Astrocyte (in vitro differentiated cells and primary cell): ENCODE data around the gene WDR35. TPM values are rescaled to one million over a fixed set of nuclear protein-coding genes. Genes with fewer than 3 reads are reported as not detected.

ENCODE experiments used
- DNase-seq: peaks from one replicate; pipeline ENCODE4 v3.0.0-alpha.2; 2010; ENCODE audit warnings: low read depth
- FAIRE-seq: peaks from 2 replicates; lab custom pipeline; 2011; peaks lifted over from hg19 to GRCh38; lab: Jason Lieb, UNC
- H2AFZ ChIP-seq: 2 replicates; pipeline ENCODE4 v1.6.0; 2012; ENCODE audit warnings: low read depth, low read length, inconsistent platforms
- H3K27ac ChIP-seq: 2 replicates; pipeline ENCODE4 v1.5.1; 2011; ENCODE audit warnings: low read depth, low read length, inconsistent platforms
- H3K27me3 ChIP-seq: 2 replicates; pipeline ENCODE4 v1.6.0; 2011; ENCODE audit warnings: low read length, inconsistent platforms; ENCODE audit not compliant: insufficient read depth
- H3K36me3 ChIP-seq: 2 replicates; pipeline ENCODE4 v1.5.1; 2011; ENCODE audit warnings: low read length, inconsistent platforms; ENCODE audit not compliant: insufficient read depth
- H3K4me1 ChIP-seq: 2 replicates; pipeline ENCODE4 v1.5.1; 2011; ENCODE audit warnings: low read length, inconsistent platforms; ENCODE audit not compliant: insufficient read depth
- H3K4me2 ChIP-seq: 2 replicates; pipeline ENCODE4 v1.6.0; 2012; ENCODE audit warnings: low read length, inconsistent platforms
- H3K4me3 ChIP-seq: 2 replicates; pipeline ENCODE4 v1.5.1; 2011; ENCODE audit warnings: low read depth, mild to moderate bottlenecking, low read length, inconsistent platforms; ENCODE audit not compliant: insufficient read depth
- H3K79me2 ChIP-seq: 2 replicates; pipeline ENCODE4 v1.6.0; 2012; ENCODE audit warnings: mild to moderate bottlenecking, low read length, inconsistent platforms; ENCODE audit not compliant: insufficient read depth
- H3K9ac ChIP-seq: 2 replicates; pipeline ENCODE4 v1.6.0; 2012; ENCODE audit warnings: mild to moderate bottlenecking, low read length, inconsistent platforms
- H3K9me3 ChIP-seq: 2 replicates; pipeline ENCODE4 v1.5.1; 2012; ENCODE audit warnings: low read depth, mild to moderate bottlenecking, low read length, inconsistent platforms; ENCODE audit not compliant: insufficient read depth
- H4K20me1 ChIP-seq: 2 replicates; pipeline ENCODE4 v1.6.0; 2012; ENCODE audit warnings: low read length, inconsistent platforms; ENCODE audit not compliant: insufficient read depth
- H3K27ac Mint-ChIP-seq: one replicate; pipeline ENCODE4 v1.8.0; 2021; ENCODE audit warnings: mild to moderate bottlenecking, mixed read lengths; ENCODE audit not compliant: unreplicated experiment
- H3K27me3 Mint-ChIP-seq: one replicate; pipeline ENCODE4 v1.8.0; 2021; ENCODE audit warnings: low read depth, mixed read lengths; ENCODE audit not compliant: unreplicated experiment
- H3K36me3 Mint-ChIP-seq: one replicate; pipeline ENCODE4 v1.8.0; 2021; ENCODE audit warnings: low read depth, mixed read lengths; ENCODE audit not compliant: unreplicated experiment
- H3K4me1 Mint-ChIP-seq: one replicate; pipeline ENCODE4 v1.8.0; 2021; ENCODE audit warnings: low read depth, mixed read lengths; ENCODE audit not compliant: unreplicated experiment
- H3K4me3 Mint-ChIP-seq: one replicate; pipeline ENCODE4 v1.8.0; 2021; ENCODE audit warnings: mild to moderate bottlenecking, moderate library complexity, mixed read lengths; ENCODE audit not compliant: unreplicated experiment
- H3K9me3 Mint-ChIP-seq: one replicate; pipeline ENCODE4 v1.8.0; 2021; ENCODE audit warnings: mild to moderate bottlenecking, mixed read lengths; ENCODE audit not compliant: unreplicated experiment
- CTCF ChIP-seq: IDR thresholded peaks from 2 replicates; pipeline ENCODE4 v1.5.1; 2011; ENCODE audit warnings: low read depth, mild to moderate bottlenecking, inconsistent platforms, low read length, moderate library complexity; ENCODE audit not compliant: insufficient read depth
- EZH2 ChIP-seq: IDR thresholded peaks from 2 replicates; pipeline ENCODE4 v1.6.1; 2012; ENCODE audit warnings: mild to moderate bottlenecking, low read length, inconsistent platforms; ENCODE audit not compliant: insufficient read depth
- total RNA-seq: library from RNA; stranded (reverse); gene quantifications from 2 replicates; pipeline ENCODE4 v1.2.1, GENCODE V29; 2021

The WDR35 gene
- total RNA-seq, 1 donor from 2014 or later = 9.6 TPM

GRCh38 chr2:19943189-19943588 is 46.7 kb downstream of the WDR35 start:
- H3K27ac Mint-ChIP-seq = no peak overlapping the region
- Histone ChIP-seq H3K4me3 (no peak overlapping the region), H4K20me1 (no peaks in the 10 kb centered on the region), H3K36me3 (peaks cover 5% of the 10 kb centered on the region), H3K27me3 (no peaks in the 10 kb centered on the region), H3K9ac (no peak overlapping the region), H3K79me2 (no peaks in the 10 kb centered on the region), H2AFZ (no peak overlapping the region), H3K9me3 (no peaks in the 10 kb centered on the region), H3K4me1 (no peaks in the 10 kb centered on the region), H3K27ac (no peak overlapping the region), H3K4me2 (no peak overlapping the region)
- no peaks in the 10 kb centered on the region for H3K4me1 Mint-ChIP-seq
- DNase-seq (no peak), FAIRE-seq (no peak)
- no peaks in the 10 kb centered on the region for H3K27me3 Mint-ChIP-seq
- no peaks in the 10 kb centered on the region for H3K9me3 Mint-ChIP-seq
- TF ChIP-seq EZH2 = no peak
- TF ChIP-seq CTCF = no peak
- H3K36me3 Mint-ChIP-seq = peaks cover 1% of the 10 kb centered on the region
- H3K4me3 Mint-ChIP-seq = no peak overlapping the region

DNA sequence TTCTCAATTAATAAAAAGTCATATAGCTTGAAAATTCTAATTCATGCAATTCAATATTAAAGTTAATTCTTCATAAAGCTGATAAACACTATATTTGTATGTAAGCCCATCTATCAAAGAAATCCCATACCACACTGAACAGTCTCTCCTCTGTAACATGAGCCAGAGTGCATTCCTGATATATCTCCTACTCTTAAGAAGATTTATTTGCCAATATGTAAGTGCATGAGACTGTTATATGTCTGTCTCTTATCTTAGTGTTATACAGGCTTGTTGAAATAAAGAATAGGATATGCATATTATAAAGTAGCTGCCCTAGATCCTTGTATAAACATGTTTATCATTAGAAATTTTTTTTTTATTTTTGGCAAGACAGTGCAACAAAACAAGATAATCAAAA is 47.7 kb downstream of the WDR35 start:
- no peak overlapping the region for H3K4me3 Mint-ChIP-seq
- H3K9me3 ChIP-seq = no peaks in the 10 kb centered on the region
- H3K79me2 ChIP-seq = no peaks in the 10 kb centered on the region
- H3K4me2 ChIP-seq = no peak overlapping the region
- H3K4me3 ChIP-seq = no peak overlapping the region
- H3K9me3 Mint-ChIP-seq = no peaks in the 10 kb centered on the region
- DNase-seq (no peak), FAIRE-seq (no peak)
- no peak for TF ChIP-seq CTCF
- no peak for TF ChIP-seq EZH2
- H3K9ac ChIP-seq = no peak overlapping the region
- H3K27ac Mint-ChIP-seq = no peak overlapping the region
- H3K36me3 Mint-ChIP-seq = peaks cover 3% of the 10 kb centered on the region
- H4K20me1 ChIP-seq = no peaks in the 10 kb centered on the region
- H2AFZ ChIP-seq = no peak overlapping the region
- no peak overlapping the region for H3K27ac ChIP-seq
- H3K4me1 Mint-ChIP-seq = no peaks in the 10 kb centered on the region
- no peaks in the 10 kb centered on the region for H3K27me3 ChIP-seq
- peaks cover 9% of the 10 kb centered on the region for H3K36me3 ChIP-seq
- H3K27me3 Mint-ChIP-seq = no peaks in the 10 kb centered on the region
- H3K4me1 ChIP-seq = no peaks in the 10 kb centered on the region

DNA sequence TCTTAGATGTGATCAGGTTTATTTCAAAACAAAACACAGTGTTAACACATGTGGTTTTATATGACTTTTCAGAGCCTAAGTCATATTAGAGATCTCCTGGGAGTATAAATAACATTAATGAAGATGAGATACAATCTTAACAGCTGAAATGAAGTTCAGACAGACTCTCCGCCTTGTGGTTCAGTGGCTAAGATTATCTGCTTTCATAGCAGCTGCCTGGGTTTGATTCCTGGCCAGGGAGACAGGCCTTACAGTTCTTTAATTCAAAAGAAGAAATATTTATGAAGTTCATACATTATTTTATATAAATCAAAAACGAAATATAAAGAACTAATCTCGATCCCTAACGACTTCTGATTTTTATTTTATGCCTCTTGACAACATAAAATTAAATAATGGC is 52.9 kb downstream of the WDR35 start:
- peaks cover 7% of the 10 kb centered on the region for H3K36me3 Mint-ChIP-seq
- no peak overlapping the region for H3K27ac ChIP-seq
- H3K36me3 ChIP-seq = peaks cover 13% of the 10 kb centered on the region
- H3K4me2 ChIP-seq = no peak overlapping the region
- no peak for FAIRE-seq
- no peak for TF ChIP-seq CTCF
- TF ChIP-seq EZH2 = no peak
- no peaks in the 10 kb centered on the region for H3K27me3 ChIP-seq
- no peak overlapping the region for H3K9ac ChIP-seq
- H4K20me1 ChIP-seq = no peaks in the 10 kb centered on the region
- no peaks in the 10 kb centered on the region for H3K9me3 Mint-ChIP-seq
- peaks cover 10% of the 10 kb centered on the region for H3K4me1 ChIP-seq
- H3K4me3 Mint-ChIP-seq = no peak overlapping the region
- H3K4me1 Mint-ChIP-seq = peaks cover 12% of the 10 kb centered on the region
- H3K27me3 Mint-ChIP-seq = no peaks in the 10 kb centered on the region
- H2AFZ ChIP-seq = no peak overlapping the region
- DNase-seq = no peak
- no peak overlapping the region for H3K27ac Mint-ChIP-seq
- H3K79me2 ChIP-seq = no peaks in the 10 kb centered on the region
- no peaks in the 10 kb centered on the region for H3K9me3 ChIP-seq
- H3K4me3 ChIP-seq = no peak overlapping the region
